Activated T-cell treated with anti-CD3 and anti-CD28 coated beads, Interleukin-2, amount 50 U/mL, for 4 hours (primary cell): ENCODE data around the gene TPRA1. TPM values are rescaled to one million over a fixed set of nuclear protein-coding genes. Genes with fewer than 3 reads are reported as not detected.

ENCODE experiments used
- ATAC-seq, 2 donors: fragments of 200-7000 bp; cut with Tn5 transposase; one replicate each; pipeline ENCODE4 v1.10.0; 2021
- DNase-seq: peaks from one replicate; pipeline ENCODE4 v3.0.0-alpha.2; 2020
- H3K27me3 Mint-ChIP-seq: one replicate; pipeline ENCODE4 v1.8.0; 2021; ENCODE audit warnings: low read depth, mixed read lengths
- H3K36me3 Mint-ChIP-seq: one replicate; pipeline ENCODE4 v1.8.0; 2022; ENCODE audit warnings: mixed read lengths; ENCODE audit not compliant: insufficient read depth
- H3K4me1 Mint-ChIP-seq: one replicate; pipeline ENCODE4 v1.8.0; 2021; ENCODE audit warnings: low read depth, mixed read lengths
- H3K4me3 Mint-ChIP-seq: one replicate; pipeline ENCODE4 v1.8.0; 2021; ENCODE audit warnings: mild to moderate bottlenecking, moderate library complexity, mixed read lengths
- H3K9me3 Mint-ChIP-seq: one replicate; pipeline ENCODE4 v1.8.0; 2021; ENCODE audit warnings: mixed read lengths
- total RNA-seq, 3 donors: library from RNA; stranded (reverse); gene quantifications; one replicate each; pipeline ENCODE4 v1.2.1, GENCODE V29; 2021

TPRA1 gene
- total RNA-seq, 3 donors from 2014 or later: 37.8 to 39.2 (median 38.9) TPM

DNA sequence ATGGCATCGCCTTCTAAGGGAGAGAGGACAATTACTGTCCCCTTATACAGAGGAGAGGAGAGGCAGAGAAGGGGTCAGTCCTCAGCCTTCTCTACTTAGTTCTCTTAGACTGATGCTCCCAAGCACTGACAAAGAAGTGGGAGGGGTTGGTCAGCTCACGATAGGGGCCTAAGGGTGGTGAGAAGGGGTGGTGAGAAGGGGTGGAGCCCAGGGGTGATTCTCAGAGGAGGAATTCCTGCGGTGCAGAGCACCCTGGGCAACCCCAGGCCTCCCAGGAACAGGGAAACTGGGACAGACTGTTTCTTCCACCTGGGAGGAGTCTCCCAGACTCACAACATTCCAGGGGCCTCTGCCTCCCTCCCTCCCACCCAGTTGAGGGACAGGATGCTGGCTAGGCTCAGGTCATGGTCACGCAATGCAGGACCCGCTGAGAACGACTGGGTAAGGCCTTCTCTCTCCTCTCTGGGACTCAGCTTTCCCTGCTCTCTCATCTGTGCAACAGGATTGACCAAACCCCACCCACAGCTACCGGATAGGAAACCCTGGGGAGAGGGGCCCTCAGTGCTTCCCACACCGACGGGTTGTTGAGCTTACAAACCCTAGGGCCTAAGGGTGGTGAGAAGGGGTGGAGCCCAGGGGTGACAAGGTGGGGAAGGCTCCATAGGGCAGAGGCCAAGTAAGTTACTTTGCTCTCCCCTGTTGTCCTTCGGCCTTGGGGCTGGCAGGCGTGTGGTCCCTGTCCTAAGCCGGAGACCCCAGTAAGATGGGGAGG, 1.5 kb downstream of the TPRA1 start:
- Mint-ChIP-seq H3K36me3 (no peaks in the 10 kb centered on the region), H3K27me3 (no peaks in the 10 kb centered on the region), H3K4me3 (peak overlapping the region; percentile 87), H3K4me1 (peaks cover 36% of the 10 kb centered on the region), H3K9me3 (no peaks in the 10 kb centered on the region)
- peak in 1 of 2 donors; percentile 4 for ATAC-seq
- DNase-seq: no peak

DNA sequence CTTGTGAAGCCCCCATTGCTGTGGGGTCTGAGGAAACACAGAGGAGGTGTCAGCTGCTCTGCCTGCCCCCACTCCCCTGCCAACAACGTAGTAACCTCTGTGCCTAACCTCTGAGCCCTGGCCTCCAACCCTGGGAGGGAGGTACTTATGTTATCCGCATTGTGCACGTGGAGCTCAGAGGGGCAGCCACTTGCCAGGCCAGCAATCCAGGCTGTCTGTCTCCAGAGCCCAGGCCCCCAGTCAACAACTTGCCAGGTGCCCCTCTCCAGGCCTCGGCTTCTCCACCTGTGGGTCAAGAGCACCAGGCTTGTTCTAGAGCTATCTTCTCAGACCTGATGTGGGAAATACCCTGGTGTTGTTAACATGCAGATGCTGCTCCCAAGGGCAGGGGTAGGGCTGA, 2.7 kb downstream of the TPRA1 start:
- Mint-ChIP-seq H3K36me3 (no peaks in the 10 kb centered on the region), H3K27me3 (no peaks in the 10 kb centered on the region), H3K4me1 (peaks cover 36% of the 10 kb centered on the region), H3K9me3 (no peaks in the 10 kb centered on the region), H3K4me3 (no peak overlapping the region)
- DNase-seq (no peak), ATAC-seq (no peak)

DNA sequence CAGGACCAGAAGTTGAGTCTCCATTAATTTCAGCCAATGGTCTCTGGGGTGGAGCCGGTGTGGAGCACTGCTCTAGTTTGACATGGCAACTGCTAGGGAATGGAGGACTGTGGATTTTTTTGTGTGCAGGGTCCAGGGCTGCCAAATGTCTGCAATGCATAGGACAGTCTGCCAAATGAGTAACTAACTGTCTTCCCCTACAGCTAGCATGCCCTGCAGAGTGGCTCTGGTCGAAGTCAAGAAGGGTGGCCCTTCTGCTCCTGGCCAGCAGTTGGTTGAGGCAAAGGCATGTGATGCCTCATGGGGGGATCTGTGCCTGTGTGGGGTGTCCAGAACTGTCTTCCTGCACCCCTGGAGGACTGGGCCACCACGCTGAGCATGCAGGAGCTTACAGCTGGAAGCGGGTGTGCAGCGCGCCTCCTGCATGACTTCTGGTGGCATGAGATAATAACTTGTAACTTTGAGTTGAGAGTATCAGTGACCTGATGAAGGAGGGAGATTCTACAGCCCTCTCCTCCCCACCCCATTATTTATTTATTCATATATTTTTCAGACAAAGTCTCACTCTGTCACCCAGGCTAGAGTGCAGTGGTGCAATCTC, 4.6 kb downstream of the TPRA1 start:
- H3K27me3 Mint-ChIP-seq: no peaks in the 10 kb centered on the region
- DNase-seq: no peak
- no peaks in the 10 kb centered on the region for H3K36me3 Mint-ChIP-seq
- no peak overlapping the region for H3K4me3 Mint-ChIP-seq
- no peaks in the 10 kb centered on the region for H3K9me3 Mint-ChIP-seq
- H3K4me1 Mint-ChIP-seq: peaks cover 29% of the 10 kb centered on the region
- no peak for ATAC-seq

DNA sequence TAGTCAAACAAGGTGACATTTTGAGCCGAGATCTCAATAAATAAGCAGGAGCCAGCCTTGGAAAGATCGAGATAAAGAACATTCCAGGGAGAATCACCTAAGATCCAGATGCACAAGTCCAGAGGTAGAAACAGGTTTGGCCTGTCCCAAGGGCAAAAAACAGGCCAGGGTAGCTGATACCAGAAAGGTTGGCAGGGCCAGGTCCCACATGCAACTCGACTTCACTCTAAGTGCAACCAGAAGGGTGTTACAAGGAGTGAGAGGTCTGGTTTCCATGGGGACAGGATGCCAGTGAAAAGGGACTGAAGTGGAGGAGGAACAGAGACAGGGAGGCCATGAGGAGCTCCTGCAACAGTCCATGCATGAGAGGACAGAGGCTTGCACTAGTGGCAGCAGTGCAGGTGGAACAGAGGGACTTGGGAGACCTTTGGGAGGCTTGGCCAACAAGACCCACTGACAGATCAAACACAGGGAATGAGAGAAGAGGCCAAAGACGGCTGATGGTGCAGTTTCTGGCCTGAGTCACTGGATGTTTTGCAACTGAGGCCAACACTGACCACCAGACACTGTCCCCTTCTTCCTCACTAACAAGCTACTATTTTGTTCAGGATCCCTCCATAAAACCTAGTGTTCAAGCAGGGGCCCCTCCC, 5.2 kb downstream of the TPRA1 start:
- Mint-ChIP-seq H3K27me3 (no peaks in the 10 kb centered on the region), H3K36me3 (no peaks in the 10 kb centered on the region), H3K4me1 (peaks cover 33% of the 10 kb centered on the region), H3K9me3 (no peaks in the 10 kb centered on the region), H3K4me3 (no peak overlapping the region)
- DNase-seq: no peak
- ATAC-seq: no peak

DNA sequence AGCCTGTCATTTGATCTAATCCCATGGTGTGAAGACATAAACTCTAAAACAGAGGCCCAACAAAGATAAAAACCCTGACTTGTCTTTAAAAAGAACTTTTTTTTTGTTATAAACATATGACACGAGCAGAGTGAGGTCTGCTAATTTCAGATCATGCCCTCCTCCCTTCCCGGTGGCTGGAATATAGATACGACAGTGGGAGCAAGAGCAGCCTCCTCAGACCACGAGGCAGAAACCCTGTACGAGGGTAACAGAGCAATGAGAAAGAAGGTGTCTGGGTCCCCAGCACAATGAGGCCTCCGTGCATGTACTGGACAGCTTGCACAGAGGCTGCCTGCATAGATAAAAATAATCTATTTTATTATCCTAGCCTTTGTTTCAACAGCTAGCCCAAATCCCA, 5.8 kb downstream of the TPRA1 start:
- Mint-ChIP-seq H3K9me3 (no peaks in the 10 kb centered on the region), H3K27me3 (no peaks in the 10 kb centered on the region), H3K4me3 (no peak overlapping the region), H3K36me3 (no peaks in the 10 kb centered on the region), H3K4me1 (peaks cover 34% of the 10 kb centered on the region)
- DNase-seq: no peak
- ATAC-seq: no peak

DNA sequence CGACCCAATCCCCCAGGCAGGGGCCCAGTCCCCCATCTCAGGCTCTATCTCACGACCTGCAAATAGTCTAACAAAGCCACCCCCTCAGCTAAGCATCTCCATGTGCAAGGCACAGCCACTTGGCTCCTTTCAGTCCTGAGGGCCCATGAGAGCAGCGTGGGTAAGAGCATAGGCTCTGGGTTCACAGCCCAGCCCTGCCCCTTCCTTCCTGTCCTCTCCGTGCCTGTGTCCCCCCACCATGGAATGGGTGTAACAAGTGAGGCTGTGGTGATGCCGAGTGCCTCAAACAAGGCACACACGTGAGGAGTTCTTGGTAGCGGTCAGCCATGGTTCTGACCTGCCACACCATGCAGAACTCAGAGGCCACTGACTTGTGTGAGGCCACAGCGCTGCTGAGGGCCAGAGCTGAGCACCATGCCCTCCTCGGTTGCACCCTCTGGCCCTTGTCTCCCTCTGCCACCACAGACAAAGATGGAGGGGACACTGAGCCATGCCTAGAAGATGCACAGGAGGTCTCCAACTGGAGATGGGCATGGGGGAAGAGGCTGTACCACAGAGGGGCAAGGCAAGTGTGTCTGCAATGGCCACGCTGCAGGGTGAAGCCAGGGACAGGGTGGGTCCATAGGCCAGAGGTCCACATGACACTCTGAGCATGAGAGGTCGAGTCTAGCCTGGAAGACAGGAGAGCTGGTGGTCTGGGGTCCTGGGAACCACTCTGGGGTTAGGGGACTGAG, 10.0 kb downstream of the TPRA1 start:
- Mint-ChIP-seq H3K9me3 (no peaks in the 10 kb centered on the region), H3K4me1 (peaks cover 17% of the 10 kb centered on the region), H3K36me3 (peaks cover 2% of the 10 kb centered on the region), H3K27me3 (no peaks in the 10 kb centered on the region), H3K4me3 (no peak overlapping the region)
- no peak for DNase-seq
- no peak for ATAC-seq

DNA sequence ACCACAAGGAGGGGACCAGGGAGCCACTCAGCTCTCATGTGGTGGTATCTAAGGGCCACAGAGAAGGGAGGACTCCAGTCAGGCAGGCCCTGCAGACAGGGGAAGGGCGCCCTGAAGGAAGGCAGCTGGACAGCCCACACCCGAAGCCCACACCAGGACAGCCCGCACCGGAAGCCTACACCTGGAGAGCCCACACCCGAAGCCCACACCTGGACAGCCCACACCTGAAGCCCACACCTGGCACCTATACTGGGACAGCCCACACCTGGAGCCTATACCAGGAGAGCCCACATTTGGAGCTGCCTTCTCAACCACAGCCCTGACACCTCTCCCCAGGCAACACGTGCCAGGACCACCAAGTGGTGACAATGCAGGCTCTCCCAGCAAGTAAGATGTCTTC, 11.7 kb downstream of the TPRA1 start:
- no peak for ATAC-seq
- Mint-ChIP-seq H3K36me3 (peaks cover 6% of the 10 kb centered on the region), H3K4me1 (peaks cover 15% of the 10 kb centered on the region), H3K9me3 (no peaks in the 10 kb centered on the region), H3K4me3 (no peak overlapping the region), H3K27me3 (no peaks in the 10 kb centered on the region)
- DNase-seq: no peak

DNA sequence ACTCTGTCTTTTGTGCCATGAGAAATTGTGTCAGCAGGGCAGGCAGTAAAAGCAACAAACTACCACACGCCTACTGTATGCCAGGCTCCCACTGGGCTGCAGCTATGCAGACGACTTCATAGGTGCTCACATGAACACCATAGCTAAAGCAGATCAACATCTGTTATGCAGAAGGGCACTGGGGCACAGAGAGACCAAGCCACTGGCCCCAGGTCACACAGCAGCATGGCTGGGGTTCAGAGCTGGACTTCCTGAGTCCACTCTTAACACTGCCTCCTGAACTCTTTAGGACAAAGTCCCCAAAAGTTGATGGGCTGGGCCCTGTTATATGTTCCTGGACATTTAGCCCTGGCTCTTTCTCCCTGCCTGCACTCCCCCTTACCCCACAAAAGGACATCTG, 12.4 kb downstream of the TPRA1 start:
- DNase-seq (no peak), ATAC-seq (no peak)
- H3K4me3 Mint-ChIP-seq: no peak overlapping the region
- H3K27me3 Mint-ChIP-seq: no peaks in the 10 kb centered on the region
- no peaks in the 10 kb centered on the region for H3K9me3 Mint-ChIP-seq
- peaks cover 6% of the 10 kb centered on the region for H3K36me3 Mint-ChIP-seq
- H3K4me1 Mint-ChIP-seq: peaks cover 15% of the 10 kb centered on the region

DNA sequence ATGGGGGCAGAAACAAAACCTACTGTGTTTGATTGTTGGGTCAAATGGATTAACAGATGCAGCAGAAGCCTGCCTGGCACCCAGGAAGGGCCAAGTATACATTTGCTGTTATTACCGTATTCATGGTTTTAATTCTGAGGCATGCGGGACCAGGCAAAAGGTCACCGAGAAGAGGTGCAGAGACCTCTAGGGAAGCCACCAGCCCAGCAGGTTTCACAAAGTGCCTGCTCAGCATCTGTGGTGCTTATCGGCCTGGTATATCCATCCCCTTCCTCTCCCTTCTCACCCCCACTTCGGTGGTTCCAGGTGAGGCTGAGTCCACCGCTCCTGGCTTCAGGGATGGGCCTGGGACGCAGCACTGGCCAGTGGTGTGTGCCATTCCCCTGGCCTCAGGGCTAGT, 13.1 kb downstream of the TPRA1 start:
- ATAC-seq: no peak
- Mint-ChIP-seq H3K4me3 (no peak overlapping the region), H3K9me3 (no peaks in the 10 kb centered on the region), H3K4me1 (peaks cover 15% of the 10 kb centered on the region), H3K27me3 (no peaks in the 10 kb centered on the region), H3K36me3 (peaks cover 6% of the 10 kb centered on the region)
- DNase-seq: no peak

DNA sequence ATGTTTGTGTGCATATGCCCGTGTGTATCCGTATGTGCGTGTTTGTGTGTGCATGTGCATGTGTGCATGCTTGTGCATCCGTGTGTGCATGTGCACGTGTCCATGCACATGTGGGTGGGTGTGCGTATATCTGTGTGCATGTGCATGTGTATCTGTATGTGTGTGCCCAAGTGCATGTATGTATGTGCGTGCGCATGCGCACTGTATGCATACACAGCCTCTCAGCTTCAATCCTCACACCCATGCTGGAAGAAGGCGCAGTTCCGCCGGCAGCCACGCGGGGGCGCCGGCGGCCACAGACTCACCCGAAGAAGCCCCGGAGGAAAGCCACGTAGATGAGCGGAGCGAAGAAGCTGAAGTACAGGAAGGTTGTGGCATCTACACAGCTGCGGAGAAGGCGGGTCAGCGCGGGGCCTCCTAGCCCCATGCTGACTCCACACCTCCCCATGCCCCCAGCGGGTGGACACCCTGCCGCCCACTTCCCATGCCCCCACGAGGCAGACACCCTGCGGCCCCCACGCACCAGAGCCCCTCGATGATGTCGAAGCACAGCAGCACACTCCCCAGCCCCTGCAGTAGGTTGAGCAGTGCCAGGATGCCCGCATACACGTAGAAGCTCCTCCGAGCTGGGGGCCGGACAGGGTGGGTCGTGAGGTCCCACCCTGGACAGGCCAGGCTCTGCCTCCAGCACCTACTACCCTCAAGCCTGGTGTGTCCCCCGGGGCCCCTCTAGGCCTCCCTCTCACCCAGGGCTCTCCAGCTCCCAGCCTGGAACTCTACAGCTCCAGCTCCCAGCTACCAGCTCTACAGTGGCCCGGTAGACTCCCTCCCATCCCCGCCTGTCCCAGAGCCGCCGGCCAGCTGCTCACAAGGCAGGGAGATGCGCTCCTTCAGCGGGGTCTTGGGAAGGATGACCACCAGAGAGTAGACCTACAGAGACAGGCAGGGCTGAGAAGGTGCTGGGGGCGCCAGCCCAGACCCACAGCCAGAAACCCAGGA, 15.4 kb downstream of the TPRA1 start:
- H3K4me3 Mint-ChIP-seq: no peak overlapping the region
- peaks cover 7% of the 10 kb centered on the region for H3K4me1 Mint-ChIP-seq
- H3K9me3 Mint-ChIP-seq: no peaks in the 10 kb centered on the region
- no peaks in the 10 kb centered on the region for H3K27me3 Mint-ChIP-seq
- ATAC-seq: peak; percentile 94 to 97
- peak; percentile 80 for DNase-seq
- peaks cover 12% of the 10 kb centered on the region for H3K36me3 Mint-ChIP-seq

DNA sequence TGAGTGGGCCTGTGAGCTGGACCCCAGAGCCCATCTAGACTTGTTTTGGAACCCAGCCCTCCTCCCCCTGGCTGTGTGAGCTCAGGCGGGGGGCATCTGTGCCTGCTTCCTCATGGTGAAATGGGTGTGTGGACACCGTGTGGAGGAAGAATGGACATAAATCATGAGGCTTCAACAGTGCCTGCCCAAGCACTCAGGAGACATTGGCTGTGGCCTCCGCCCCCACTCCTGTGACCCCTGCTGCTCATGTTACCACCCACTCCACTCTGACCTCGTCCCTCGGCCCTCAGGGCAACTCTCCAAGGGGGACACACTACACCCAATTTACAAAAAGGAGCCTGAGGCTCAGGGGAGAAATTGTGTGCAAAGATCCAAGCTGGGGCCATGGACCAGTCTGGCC, 16.6 kb downstream of the TPRA1 start:
- H3K4me3 Mint-ChIP-seq: no peak overlapping the region
- no peak for DNase-seq
- H3K9me3 Mint-ChIP-seq: no peaks in the 10 kb centered on the region
- H3K27me3 Mint-ChIP-seq: no peaks in the 10 kb centered on the region
- peaks cover 7% of the 10 kb centered on the region for H3K4me1 Mint-ChIP-seq
- H3K36me3 Mint-ChIP-seq: peaks cover 9% of the 10 kb centered on the region
- ATAC-seq: no peak

DNA sequence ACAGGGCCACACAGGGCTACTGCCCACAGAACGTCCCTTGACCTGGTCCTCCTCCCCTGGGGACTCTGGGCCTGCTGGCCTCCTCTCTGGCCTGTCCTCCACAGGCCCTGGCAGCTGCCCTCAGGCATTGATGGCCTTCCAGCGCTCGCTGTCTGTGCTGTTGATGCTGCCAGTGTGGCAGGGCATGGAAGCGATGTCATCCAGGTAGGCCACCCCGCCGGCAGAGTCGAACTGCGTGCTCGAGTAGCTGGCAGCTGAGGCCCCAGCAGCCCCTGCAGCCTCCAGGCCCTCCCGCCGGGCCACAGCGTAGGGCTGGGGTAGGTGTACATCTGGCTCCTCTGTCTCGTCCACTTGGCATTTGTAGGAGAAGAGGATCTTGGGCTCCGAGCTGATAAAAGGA, 17.1 kb downstream of the TPRA1 start:
- H3K36me3 Mint-ChIP-seq: peaks cover 9% of the 10 kb centered on the region
- no peaks in the 10 kb centered on the region for H3K9me3 Mint-ChIP-seq
- H3K4me3 Mint-ChIP-seq: no peak overlapping the region
- H3K4me1 Mint-ChIP-seq: peaks cover 7% of the 10 kb centered on the region
- ATAC-seq (no peak), DNase-seq (no peak)
- no peaks in the 10 kb centered on the region for H3K27me3 Mint-ChIP-seq

DNA sequence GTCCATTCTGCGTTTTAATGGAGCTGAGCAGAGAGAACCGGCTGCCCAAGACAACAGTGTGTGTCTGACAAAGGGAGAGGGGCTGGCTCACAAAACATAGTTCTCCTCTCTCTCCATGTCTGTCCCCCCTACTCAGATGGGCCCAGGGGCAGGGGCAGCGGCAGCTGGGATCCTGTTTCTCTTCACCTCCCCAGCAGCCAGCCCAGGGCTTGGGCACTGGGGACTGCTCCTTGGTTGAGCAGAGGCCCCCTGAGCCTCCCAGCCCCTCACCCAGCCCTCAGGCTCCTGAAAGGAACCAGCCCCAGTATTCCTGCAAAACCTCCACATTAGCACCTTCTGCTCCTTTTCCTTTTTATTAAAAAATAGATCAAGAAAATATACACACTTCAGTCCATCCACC, 17.8 kb downstream of the TPRA1 start:
- Mint-ChIP-seq H3K27me3 (no peaks in the 10 kb centered on the region), H3K9me3 (no peaks in the 10 kb centered on the region), H3K36me3 (peaks cover 9% of the 10 kb centered on the region), H3K4me3 (no peak overlapping the region), H3K4me1 (peaks cover 7% of the 10 kb centered on the region)
- ATAC-seq (no peak), DNase-seq (no peak)
